ENCODE measurements around the gene NKD1. TPM values are rescaled to one million over a fixed set of nuclear protein-coding genes. Genes with fewer than 3 reads are reported as not detected.

Gene NKD1
- polyA plus RNA-seq, 10 donors = 2.2 to 11.1 (median 4.7) TPM

DNA sequence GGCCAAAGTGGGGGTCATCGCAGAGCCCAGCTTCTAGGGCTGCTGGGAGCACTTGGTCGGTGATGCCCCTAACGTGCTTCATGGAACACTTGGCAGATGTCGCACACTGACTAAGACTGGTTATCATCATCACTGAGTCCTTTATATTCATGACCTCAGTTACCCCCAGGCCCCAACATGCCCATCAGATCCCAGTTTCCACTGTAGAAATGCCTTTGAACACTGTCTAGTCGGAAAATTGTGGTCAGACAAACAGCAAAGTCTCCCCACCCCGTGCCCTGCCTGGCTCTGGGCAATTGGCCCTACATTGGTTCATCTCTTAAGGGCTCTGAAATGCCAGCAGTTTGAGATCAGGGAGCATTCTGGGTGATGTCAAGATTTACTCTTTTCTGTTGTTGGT, 51.3 kb downstream of the NKD1 start:
- no peak for DNase-seq

DNA sequence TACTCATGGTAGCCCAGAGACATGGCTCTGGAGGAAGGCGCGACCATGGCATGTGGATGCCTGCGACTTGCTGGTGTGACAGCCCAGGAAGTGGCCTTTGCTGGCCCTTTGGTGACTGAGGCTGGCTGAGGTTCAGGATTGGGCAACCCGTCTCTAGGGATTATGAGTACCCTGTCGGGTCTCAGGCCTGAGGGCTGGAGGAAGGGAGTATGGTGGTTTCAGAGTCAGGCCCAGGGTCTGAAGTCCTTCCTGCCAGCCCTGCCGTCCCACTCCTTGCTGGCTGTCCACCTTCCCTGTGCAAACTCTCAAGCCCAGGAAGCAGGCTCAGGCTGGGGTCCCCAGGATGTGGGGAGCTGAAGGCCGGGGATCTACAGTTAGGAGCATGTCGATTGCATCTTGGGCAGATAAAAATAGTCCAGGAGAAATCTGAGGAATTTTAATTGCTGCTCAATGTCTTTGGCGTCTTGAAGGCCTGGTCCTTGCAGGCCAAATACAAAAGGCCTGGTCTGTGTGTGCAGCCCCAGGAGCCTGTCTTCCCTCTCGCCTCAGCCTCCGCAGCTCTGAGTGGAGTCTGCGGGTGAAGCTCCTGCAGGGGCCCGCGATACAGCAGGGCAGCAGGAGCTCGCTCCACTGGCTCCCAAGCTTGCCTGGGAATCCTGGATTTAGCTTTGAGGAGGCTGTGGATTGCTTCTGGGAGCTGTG, 52.5 kb downstream of the NKD1 start:
- no peak for DNase-seq

DNA sequence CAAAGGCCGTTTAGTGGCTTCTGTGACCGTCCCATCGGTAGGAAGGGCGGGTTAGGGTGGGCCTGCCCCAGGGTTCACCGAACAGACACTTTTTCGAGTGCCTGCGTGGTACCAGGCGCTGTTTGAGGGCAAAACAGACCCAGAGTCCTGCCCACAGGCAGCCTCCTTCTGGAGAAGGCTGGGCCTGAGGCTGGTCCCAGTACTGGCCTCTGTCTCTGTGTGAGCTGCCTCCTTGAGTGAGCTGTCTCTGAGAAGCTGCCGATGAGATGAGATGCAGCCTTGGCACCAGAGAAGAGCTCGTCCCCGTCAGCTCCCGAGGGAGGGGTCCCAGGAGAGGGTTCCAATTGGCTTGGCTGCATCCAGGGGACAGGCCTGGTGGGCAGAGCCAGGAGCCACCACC, 53.1 kb downstream of the NKD1 start:
- no peak for DNase-seq

DNA sequence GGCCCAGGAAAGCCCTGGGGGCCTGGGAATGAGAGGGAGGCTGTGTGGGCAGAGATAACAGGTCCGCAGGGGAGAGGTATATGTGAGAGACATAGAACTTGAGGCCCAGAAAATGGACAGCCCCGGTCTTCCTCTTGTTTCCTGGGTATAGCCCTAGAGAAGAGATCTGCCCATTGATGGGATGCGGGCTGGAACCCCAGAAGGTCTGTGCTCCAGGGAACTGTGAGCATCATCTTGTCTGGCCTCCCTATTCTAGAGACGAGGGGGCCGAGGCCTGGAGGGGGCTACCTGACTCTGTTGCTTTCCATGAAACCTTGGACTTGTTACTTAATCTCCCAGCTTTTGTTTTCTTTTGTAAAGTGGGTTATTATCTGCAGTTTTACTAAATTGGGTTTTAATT, 53.9 kb downstream of the NKD1 start:
- no peak for DNase-seq

DNA sequence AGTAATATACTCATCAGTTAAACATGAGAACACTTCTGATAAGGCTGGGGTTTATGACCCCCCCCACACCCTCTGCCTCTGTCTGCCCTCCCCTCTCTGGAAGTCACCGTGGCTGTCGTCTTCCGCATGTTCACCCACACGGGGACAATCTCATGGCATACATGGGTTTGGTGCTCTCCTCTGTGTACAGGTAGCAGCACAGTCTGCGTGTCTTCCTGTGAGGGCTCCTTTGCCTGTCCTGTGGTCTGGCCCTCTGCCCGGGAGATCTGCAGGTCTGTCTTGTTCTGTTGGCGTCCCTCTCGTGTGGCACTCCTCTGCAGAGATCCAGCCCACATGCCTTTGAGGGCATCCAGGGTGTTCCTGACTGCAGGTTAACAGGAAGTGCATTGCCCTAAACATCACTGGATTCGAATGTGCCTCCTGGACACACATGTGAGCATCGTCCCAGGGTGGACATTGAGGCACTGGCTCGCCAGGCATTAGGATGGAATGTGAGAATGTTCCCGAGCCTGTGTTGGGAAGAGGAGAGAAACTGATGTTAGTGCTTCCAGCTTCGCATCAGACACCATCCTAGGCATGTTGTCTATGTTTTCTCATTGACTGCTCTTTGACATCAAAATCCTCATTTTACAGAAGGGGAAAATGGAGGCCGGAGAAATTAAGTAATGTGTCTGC, 54.5 kb downstream of the NKD1 start:
- no peak for DNase-seq

DNA sequence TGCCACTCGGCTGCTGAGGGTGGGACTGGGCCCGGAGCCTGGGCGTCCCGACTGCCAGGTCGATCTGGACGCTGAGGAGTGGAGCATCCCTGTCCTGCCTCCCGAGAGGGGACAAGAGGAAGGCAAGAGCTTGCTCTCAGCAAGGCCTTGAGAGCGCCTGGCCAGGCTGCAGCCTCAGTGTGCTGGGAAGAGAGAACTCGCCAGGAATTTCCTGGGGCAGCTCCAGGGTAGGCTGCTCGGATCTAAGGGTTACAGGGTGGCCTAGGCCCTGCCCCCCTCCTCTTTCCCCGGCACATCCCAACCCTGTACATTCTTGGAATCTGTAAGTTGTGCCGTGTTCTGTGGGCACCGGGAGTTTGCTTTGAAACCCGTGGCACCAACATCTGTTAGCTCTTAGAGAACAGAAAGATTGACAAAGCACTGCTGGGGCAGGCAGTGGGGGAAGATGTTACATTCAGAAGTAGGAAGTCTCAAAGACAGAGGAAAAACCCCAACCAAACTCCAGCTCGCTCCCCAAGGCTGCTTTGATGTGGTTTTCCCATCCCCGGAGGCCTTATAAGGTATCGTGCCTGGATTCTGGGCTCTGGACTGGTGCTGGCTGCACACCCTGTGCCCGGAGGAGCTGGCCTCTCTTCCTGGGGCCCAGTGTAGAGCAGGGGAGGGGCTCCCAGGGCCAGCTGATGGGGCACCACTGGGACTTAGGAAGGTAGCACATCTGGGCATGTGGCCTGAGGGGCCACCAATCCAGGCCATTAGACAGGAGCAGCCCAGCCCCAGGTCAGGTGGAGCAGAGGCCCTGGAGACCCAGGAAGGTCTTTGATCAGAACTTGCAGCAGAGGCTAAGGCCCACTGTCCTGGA, 55.2 kb downstream of the NKD1 start:
- DNase-seq = peak; percentile 61 to 80 (median 65)

DNA sequence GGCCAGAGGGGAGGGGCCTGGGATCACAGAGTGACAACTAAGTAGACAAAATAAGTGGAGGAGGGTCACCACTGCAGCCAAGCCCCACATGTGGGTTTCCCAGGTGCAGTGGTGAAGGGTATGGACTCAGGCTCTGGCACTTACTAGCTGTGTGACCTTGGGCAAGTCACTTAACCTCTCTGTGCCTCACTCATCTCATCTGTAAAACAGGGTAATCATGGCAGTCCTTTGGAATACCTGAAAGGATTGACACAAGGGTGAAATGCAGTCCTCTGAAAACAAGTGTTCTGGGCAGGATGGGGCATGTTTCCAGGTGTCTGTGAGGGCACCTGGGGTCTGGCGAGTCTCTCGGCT, 55.8 kb downstream of the NKD1 start:
- no peak for DNase-seq

DNA sequence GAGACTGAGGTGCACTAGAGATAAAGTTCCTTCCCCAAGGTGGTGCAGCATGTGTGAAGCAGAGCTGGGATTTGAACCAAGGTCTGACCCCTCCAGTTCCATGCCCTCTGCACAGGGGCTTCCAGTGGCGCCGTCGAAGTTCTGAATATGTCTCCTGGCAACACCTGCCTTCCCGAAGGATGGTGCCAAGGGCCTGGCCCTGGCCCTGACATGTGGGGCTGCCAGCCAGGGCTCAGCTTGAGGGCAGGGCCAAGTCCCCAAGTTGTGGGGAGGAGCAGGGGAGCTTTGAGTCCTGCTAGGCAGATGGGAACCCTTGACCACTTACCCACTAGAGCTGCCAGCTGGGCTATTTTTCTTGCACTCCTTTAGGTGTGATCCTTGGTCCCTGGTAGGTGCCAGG, 56.4 kb downstream of the NKD1 start:
- no peak for DNase-seq

DNA sequence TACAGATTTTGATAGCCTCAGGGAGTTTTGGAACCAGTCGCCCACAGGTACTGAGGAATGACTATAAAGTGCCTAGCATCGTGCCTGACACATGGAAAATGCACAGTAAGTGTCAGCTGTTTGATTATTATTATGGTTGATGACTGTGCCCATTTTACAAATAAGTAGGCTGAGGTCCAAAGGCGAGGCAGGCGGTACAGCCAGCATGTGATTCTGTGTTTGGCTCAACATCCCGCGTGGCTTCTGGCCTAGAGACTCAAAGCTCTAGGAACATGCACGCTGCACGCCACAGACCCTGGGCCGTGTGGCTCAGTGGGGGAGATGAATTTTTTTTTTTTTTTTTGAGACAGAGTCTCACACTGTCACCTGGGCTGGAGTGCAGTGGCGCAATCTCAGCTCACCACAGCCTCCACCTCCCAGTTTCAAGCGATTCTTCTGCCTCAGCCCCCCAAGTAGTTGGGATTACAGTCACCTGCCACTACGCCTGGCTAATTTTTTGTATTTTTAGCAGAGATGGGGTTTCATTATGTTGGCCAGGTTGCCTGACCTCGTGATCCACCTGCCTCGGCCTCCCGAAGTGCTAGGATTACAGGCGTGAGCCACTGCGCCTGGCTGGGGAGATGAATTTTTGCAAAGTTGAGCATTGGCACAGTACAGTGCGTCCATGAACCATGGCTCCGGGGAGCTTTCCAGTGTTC, 57.7 kb downstream of the NKD1 start:
- DNase-seq = no peak

DNA sequence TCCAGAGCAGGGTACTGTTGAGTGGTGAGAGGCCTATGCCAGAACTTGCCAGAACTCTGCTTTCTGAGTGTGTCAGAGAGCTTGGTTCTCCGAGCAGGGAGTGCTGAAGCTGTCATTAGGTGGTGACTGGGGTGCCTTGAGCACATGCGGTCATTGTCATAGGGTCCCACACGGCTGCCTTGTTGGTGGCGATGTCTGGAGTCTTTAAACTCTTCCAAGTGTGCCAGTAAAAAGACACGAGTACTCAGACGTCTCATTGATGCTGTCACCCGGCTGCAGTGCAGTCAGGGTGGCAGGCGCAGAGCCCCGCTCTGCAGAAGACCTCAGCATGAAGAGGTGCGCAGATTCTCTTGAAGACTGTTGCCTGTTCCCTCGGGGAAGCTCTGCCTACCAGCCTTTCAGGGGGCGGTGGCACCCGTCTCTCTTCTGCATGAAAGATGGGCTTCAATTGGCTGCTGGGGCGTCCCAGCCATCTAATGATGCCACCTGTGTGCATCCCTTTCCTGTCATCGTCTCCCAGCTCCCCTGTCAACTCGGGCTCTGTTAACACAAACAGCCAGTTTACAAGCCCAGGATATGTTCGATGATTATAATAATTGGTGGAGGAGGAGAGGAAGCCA, 58.3 kb downstream of the NKD1 start:
- DNase-seq = no peak

DNA sequence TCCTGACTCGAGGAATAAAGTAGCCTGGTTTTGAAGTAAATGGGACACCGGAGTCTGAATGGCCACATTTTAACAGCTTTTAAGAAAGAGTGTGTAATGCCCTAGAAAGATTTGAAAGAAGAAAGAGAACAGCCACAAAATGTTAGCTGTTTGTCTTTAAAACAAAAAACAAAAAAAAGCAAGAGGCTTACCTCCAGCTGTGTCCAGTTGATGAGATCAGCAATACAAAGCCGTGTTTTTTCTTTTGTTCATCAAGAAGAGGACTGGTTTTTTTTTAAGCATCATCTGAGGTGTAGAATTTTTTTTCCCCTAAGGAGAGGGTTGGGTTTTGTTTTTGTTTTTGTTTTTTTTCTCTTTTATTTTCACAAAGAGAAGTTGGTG, 58.8 kb downstream of the NKD1 start:
- no peak for DNase-seq

DNA sequence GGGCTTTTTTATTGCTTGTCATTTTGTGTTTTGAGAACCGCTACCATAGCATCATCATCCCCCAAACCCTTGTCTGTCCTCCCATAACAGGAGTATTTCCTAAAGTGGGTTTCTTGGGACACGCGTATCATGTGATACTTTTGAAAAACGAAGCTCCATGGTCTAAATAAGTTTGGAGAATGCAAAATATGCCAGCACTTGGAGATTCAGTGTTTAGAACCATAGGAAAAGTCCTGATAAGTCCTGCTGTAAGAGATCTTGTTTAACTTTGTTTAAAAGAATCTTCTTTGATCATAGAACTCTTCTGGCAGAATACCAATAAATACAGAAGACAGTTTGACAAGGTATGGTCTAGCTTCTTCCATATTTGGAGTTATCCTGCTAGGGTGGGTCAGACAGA, 59.3 kb downstream of the NKD1 start:
- DNase-seq = no peak

DNA sequence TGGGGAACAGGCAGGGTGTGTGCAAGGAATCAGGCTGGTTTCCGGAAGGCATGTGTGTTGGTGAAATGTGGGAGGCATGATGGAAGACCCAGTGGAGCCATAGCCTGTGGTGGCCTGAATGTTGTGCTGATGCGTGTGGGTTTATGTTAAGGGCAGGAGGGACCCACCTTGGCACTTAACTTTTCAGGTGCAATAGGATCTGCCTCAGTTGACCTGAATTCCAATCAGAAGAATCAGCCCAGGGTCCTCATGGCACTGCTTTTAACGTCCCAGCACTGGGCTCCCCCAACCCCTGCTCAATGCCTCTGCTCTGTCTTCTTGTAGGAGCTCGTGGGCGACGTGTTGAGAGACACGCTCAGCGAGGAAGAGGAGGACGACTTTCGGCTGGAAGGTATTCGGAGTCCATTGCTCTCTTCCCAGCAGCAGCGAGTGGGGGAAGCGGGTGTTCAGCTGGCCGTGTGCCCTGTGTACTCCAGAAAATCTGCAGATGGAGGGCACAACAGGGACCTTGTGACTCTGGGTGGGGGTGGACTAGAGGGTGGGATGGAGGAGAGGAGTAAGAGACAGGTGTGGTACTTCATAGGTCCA, 59.9 kb downstream of the NKD1 start:
- DNase-seq = no peak

DNA sequence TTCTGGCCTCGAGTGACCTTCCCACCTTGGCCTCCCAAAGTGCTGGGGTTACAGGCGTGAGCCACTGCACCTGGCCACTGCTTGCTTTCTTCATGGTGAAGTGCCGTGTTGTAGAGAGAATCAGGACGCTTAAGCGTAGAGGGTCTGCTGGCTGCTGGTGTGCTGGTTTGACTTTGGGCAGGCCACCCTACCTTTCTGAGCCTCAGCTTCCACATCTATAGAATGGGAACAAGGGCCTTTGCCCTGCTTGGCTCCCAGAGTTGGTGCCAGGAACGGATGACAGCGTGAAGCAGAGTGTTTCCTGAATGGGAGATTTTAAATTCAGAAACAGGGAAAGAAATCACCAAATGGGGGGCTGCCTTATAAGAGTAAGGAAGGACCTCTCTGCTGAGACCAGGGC, 60.9 kb downstream of the NKD1 start:
- no peak for DNase-seq

DNA sequence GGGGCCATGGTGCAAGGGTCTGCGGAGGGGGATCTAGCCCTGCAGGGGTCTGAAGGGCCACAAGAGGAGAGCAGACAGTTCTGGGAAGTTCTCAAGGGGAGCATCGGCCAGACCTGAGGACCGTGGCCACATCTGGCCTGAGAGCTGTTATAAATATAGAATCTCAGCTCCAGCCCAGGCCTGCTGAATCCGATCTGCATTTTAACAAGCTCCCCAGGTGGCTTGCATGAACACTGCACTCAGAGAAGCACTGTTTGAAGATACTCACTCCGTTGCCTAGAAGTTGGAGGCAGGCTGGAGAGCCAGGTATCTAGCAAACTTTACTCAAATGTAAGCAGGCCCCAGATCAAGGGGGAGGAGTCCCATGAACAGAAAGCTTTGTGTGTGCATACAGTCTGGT, 61.3 kb downstream of the NKD1 start:
- peak in 2 of 3 donors; percentile 64 to 86 for DNase-seq

DNA sequence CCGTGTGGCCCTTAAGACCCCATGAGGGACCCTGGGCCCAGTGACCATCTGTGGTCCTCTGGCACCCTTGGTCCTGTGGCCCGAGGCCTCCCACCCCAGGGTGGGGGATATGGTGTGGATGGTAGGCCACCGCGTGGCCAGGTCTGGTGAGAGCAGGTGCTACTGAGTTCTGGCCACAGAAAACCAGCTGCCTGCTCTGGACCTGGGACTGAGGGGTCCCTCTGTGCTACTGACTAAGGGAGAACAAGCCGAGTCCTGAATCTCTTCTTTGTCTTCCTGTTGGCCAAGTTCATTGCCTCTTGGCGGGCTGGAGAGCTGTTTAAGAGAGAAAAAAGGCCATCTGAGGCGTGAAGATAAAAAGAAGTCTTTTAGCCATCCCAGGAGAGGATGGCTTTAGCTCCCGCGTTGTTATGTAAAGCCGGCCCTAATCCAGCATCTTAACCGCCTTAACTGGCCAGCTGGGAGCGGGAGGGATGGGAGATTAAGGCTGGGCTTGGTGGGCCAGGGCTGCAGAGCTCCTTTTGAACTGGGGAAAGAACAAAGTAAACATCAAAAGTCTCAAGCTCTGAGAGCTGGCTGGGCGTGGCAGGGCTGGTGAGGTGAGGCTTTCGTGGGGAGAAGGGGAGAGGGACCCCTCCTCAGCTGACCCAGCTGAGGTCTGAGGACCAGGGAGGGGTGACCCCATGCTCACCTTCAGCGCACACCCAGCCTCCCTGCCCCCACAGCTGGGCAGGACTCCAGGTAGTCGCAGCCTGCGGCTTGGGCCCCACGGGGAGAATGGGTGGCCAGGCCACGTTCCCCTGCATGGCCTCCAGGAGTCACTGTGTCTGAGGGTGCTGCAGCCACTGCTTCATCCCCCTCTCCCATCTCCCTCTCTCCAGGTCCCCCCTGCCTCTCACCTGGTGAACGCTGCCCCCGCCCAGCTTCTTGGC, 62.4 kb downstream of the NKD1 start:
- peak in 2 of 3 donors; percentile 62 to 85 for DNase-seq

DNA sequence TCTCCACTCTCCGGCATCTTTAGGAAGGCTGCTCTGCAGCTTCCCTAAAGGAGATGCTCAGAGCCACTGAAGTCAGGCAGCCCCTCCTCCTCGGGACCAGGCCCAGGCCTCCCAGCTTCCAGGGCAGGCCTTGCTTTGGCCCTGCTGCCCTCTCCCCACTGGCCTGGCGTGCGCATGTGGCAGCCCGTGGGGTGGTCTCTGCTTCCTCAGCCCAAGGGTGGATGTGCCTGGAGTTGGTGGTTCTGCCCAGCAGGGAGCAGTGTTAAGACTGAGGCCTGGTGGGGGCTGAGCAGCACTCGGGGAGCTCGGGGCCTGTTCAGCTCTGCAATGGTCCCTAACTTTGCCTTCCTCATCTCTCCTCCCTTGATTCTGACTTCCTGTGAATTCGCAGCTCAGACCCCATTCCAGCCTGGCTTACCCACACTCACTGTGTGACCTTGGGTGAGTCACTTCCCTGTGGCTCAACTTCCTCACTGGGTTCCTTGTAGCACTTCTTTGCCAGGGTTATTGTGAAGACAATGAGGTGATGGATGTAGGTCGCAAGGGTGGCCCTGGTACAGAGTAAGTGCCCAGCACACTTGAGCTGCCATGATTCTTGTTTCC, 63.2 kb downstream of the NKD1 start:
- peak in 1 of 3 donors; percentile 38 for DNase-seq

DNA sequence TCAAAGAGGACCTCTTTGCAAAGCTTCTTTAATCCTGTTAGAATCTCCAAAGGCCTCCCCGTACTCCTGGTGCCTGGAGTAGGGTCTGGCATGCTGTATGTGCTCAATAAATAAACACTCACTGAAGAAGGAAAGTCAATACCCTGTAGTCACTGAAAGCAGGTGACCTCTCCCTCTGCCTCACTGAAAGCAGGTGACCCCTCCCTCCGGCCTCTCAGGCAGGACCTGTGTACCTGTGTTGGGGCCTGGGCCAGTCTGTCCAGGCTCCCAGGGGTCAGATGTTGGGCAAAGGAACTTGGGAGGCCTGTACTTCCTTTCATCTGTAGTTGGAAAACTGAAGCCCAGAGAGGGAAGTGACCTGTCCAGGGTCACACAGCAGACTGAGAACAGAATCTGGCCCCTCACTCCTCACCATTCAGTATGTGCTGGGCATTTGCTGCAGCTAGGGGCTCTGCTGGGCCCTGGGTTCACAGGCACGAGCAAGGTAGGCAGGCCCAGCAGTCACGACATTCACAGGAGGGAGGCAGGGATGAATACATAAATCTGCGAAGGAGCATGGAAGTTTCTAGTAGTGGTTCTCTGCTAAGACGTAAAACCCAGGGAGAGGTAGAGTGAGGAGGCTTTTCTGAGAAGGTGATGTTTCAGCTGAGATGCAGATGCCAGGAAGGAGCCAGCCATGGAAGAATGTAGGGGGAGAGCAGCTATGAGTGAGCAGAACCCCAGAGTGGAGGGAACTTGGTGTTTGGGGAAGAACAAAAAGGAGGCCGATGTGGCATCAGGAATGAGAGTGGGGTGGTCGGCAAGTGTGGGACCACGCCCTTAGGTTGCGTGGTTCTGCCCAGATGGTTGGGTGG, 64.0 kb downstream of the NKD1 start:
- DNase-seq = no peak

DNA sequence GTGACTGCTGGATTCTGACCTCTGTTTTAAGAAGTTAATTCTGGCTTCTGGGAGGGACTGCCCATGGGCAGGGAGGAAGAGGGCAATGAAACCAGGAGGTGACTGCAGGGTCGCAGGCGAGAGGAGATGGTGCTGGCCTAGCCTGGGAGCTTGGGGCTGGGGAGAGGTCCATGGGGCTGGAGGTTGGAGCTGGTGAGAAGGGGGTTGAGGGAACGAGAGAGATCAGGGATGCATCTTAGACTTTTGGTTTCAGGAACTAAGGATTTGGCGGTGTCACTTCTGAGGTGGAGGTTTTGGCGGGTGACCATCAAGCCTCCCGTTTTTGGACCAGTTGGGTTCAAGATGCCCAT, 64.6 kb downstream of the NKD1 start:
- DNase-seq = peak in 1 of 3 donors; percentile 21

Measured in muscle of back (tissue), 11 donors.